Measurements from ENCODE around the gene SPC24. TPM values are rescaled to one million over a fixed set of nuclear protein-coding genes. Genes with fewer than 3 reads are reported as not detected.
"Not testable (repeated sequence)": the region's sequence is repeated elsewhere in the genome, so short reads cannot be mapped to it uniquely, and the experiment has no call there.

The SPC24 gene
- total RNA-seq, 2 donors from 2014 or later, result 2.6 to 11.6 TPM

GRCh38 chr19:11194656-11195558, 39.3 kb upstream of the SPC24 start:
- no peak for ATAC-seq
- intact Hi-C loops (cut with DNase I, micrococcal nuclease), result no loop called here

GRCh38 chr19:11194173-11194572, 38.6 kb upstream of the SPC24 start:
- ATAC-seq, result no peak
- DNase-seq, result no peak
- intact Hi-C loops (cut with DNase I, micrococcal nuclease), result no loop called here

More at GRCh38 chr19:11194656-11195558, 39.3 kb upstream of the SPC24 start:
- no peak for DNase-seq

GRCh38 chr19:11192957-11193939, 37.7 kb upstream of the SPC24 start:
- intact Hi-C loops (cut with DNase I, micrococcal nuclease), result no loop called here
- no peak for ATAC-seq
- no peak for DNase-seq

- intact Hi-C loops (cut with DNase I, micrococcal nuclease), result no loop called here
- ATAC-seq (no peak), DNase-seq (no peak)
Measured at GRCh38 chr19:11191934-11192333, 36.4 kb upstream of the SPC24 start.

GRCh38 chr19:11191273-11191755, 35.7 kb upstream of the SPC24 start:
- intact Hi-C loops (cut with DNase I, micrococcal nuclease), result no loop called here
- peak in 1 of 2 donors; percentile 66 for DNase-seq
- ATAC-seq, result peak; percentile 53

- no peak for ATAC-seq
- no peak for DNase-seq
- intact Hi-C loops (cut with DNase I, micrococcal nuclease), result no loop called here
Measured at GRCh38 chr19:11190501-11190900, 34.9 kb upstream of the SPC24 start.

- ATAC-seq (no peak), DNase-seq (no peak)
- intact Hi-C loops (cut with DNase I, micrococcal nuclease), result no loop called here
Measured at GRCh38 chr19:11187441-11187840, 31.9 kb upstream of the SPC24 start.

- ATAC-seq, result no peak
- intact Hi-C loops (cut with DNase I, micrococcal nuclease), result no loop called here
- DNase-seq, result no peak
Measured at GRCh38 chr19:11182994-11183393, 27.4 kb upstream of the SPC24 start.

GRCh38 chr19:11181488-11181887, 25.9 kb upstream of the SPC24 start:
- intact Hi-C loops (cut with DNase I, micrococcal nuclease), result no loop called here
- DNase-seq (no peak), ATAC-seq (no peak)

GRCh38 chr19:11180975-11181374, 25.4 kb upstream of the SPC24 start:
- DNase-seq; ATAC-seq; intact Hi-C loops (cut with DNase I, micrococcal nuclease): not testable (repeated sequence)

- ATAC-seq, result no peak
- intact Hi-C loops (cut with DNase I, micrococcal nuclease), result no loop called here
Measured at GRCh38 chr19:11180346-11180745, 24.8 kb upstream of the SPC24 start.

GRCh38 chr19:11179716-11180297, 24.2 kb upstream of the SPC24 start:
- DNase-seq, result no peak
- intact Hi-C loops (cut with DNase I, micrococcal nuclease), result no loop called here
- peak; percentile 79 for ATAC-seq

More at GRCh38 chr19:11180346-11180745, 24.8 kb upstream of the SPC24 start:
- no peak for DNase-seq

GRCh38 chr19:11179145-11179465, 23.5 kb upstream of the SPC24 start:
- ATAC-seq; intact Hi-C loops (cut with DNase I, micrococcal nuclease); DNase-seq: not testable (repeated sequence)

- no peak for ATAC-seq
- no peak for DNase-seq
- intact Hi-C loops (cut with DNase I, micrococcal nuclease), result no loop called here
Measured at GRCh38 chr19:11177592-11177991, 22.0 kb upstream of the SPC24 start.

- intact Hi-C loops (cut with DNase I, micrococcal nuclease), result no loop called here
- DNase-seq, result no peak
- ATAC-seq, result no peak
Measured at GRCh38 chr19:11176466-11177193, 21.0 kb upstream of the SPC24 start.

- ATAC-seq (no peak), DNase-seq (no peak)
- intact Hi-C loops (cut with DNase I, micrococcal nuclease), result no loop called here
Measured at GRCh38 chr19:11175920-11176319, 20.3 kb upstream of the SPC24 start.

- no peak for ATAC-seq
- no peak for DNase-seq
- intact Hi-C loops (cut with DNase I, micrococcal nuclease), result no loop called here
Measured at GRCh38 chr19:11174336-11174735, 18.8 kb upstream of the SPC24 start.

- no peak for ATAC-seq
- intact Hi-C loops (cut with DNase I, micrococcal nuclease), result no loop called here
Measured at GRCh38 chr19:11173516-11174155, 18.1 kb upstream of the SPC24 start.

More at GRCh38 chr19:11173516-11174155, 18.1 kb upstream of the SPC24 start:
- no peak for DNase-seq
